Hepatocyte (in vitro differentiated cells): Measurements from ENCODE around the gene SPRED2. TPM values are rescaled to one million over a fixed set of nuclear protein-coding genes. Genes with fewer than 3 reads are reported as not detected.

Experiments
- DNase-seq: peaks from one replicate; pipeline ENCODE4 v3.0.0-alpha.2; 2016; ENCODE audit warnings: low spot score
- H2AFZ ChIP-seq: fragments of 200-600 bp; sonication (generic); 2 replicates; pipeline ENCODE4 v1.6.0; 2016; ENCODE audit warnings: antibody characterized with exemption, mild to moderate bottlenecking
- H3K27ac ChIP-seq: fragments of 200-600 bp; sonication (generic); 2 replicates; pipeline ENCODE4 v1.5.1; 2016; ENCODE audit warnings: mild to moderate bottlenecking
- H3K27me3 ChIP-seq: fragments of 200-600 bp; sonication (generic); 2 replicates; pipeline ENCODE4 v1.6.1; 2016
- H3K36me3 ChIP-seq: fragments of 200-600 bp; sonication (generic); replicated peaks from 2 replicates; pipeline ENCODE4 v1.5.1; 2016; ENCODE audit warnings: low read depth; ENCODE audit not compliant: insufficient read depth
- H3K4me1 ChIP-seq: fragments of 200-600 bp; sonication (generic); 2 replicates; pipeline ENCODE4 v1.5.1; 2016; ENCODE audit warnings: mild to moderate bottlenecking, moderate library complexity; ENCODE audit not compliant: insufficient read depth
- H3K4me2 ChIP-seq: fragments of 200-600 bp; sonication (generic); 2 replicates; pipeline ENCODE4 v1.6.0; 2016
- H3K4me3 ChIP-seq: fragments of 200-600 bp; sonication (generic); 2 replicates; pipeline ENCODE4 v1.5.1; 2016; ENCODE audit warnings: mild to moderate bottlenecking
- H3K79me2 ChIP-seq: fragments of 200-600 bp; sonication (generic); 2 replicates; pipeline ENCODE4 v1.6.0; 2017; ENCODE audit warnings: mild to moderate bottlenecking
- H3K9me2 ChIP-seq: fragments of 200-600 bp; sonication (generic); replicated peaks from 2 replicates; pipeline ENCODE4 v1.6.0; 2017; ENCODE audit warnings: mild to moderate bottlenecking; ENCODE audit not compliant: insufficient read depth
- H3K9me3 ChIP-seq: fragments of 200-600 bp; sonication (generic); 2 replicates; pipeline ENCODE4 v1.5.1; 2016; ENCODE audit warnings: low read depth, mild to moderate bottlenecking
- H4K20me1 ChIP-seq: fragments of 200-600 bp; sonication (generic); 2 replicates; pipeline ENCODE4 v1.6.0; 2016; ENCODE audit warnings: mild to moderate bottlenecking; ENCODE audit not compliant: insufficient read depth, poor library complexity, severe bottlenecking
- CTCF ChIP-seq: fragments of 200-600 bp; sonication (generic); IDR thresholded peaks from 2 replicates; pipeline ENCODE4 v1.5.1; 2016; ENCODE audit warnings: antibody characterized with exemption, mild to moderate bottlenecking; ENCODE audit not compliant: poor library complexity
- EZH2 ChIP-seq: fragments of 200-600 bp; sonication (generic); IDR thresholded peaks from 2 replicates; pipeline ENCODE4 v1.6.1; 2016; ENCODE audit warnings: antibody characterized with exemption, mild to moderate bottlenecking, borderline replicate concordance
- EZH2phosphoT487 ChIP-seq: fragments of 200-600 bp; sonication (generic); IDR thresholded peaks from one replicate; pipeline ENCODE4 v1.6.1; 2018; ENCODE audit warnings: antibody characterized with exemption, mild to moderate bottlenecking, low read depth, moderate library complexity; ENCODE audit not compliant: unreplicated experiment, severe bottlenecking
- WGBS: methylation state at CpG from one replicate; pipeline ENCODE4 v1.1.6; 2016; ENCODE audit warnings: low lambda C conversion rate; ENCODE audit errors: missing lambda C conversion rate; 5-methylcytosine and 5-hydroxymethylcytosine counted together
- polyA plus RNA-seq: library from polyadenylated mRNA; unstranded; fragments of >200 nt; fragmentation: Nextera tagmentation; extraction: Ambion mirVana; gene quantifications from 2 replicates; pipeline ENCODE4 v1.2.1, GENCODE V29; 2016
- total RNA-seq: library from RNA; depleted of rRNA; stranded (reverse); fragments of >200 nt; gene quantifications from 2 replicates; pipeline ENCODE4 v1.2.3, GENCODE V29; 2014

The SPRED2 gene
- total and polyA plus RNA-seq, 2 experiments from 2014 or later = 12.7 to 14.1 TPM

GRCh38 chr2:65404988-65405697, 27.3 kb downstream of the SPRED2 start:
- H3K9me3 ChIP-seq = no peaks in the 10 kb centered on the region
- no peak for DNase-seq
- H3K4me1 ChIP-seq = no peaks in the 10 kb centered on the region
- peaks cover 21% of the 10 kb centered on the region for H4K20me1 ChIP-seq
- H3K4me3 ChIP-seq = no peak overlapping the region
- H3K36me3 ChIP-seq = no peaks in the 10 kb centered on the region
- H3K27ac ChIP-seq = peak overlapping the region; percentile 75
- H3K4me2 ChIP-seq = no peak overlapping the region
- H3K79me2 ChIP-seq = peaks cover 92% of the 10 kb centered on the region
- H3K27me3 ChIP-seq = no peaks in the 10 kb centered on the region
- no peaks in the 10 kb centered on the region for H3K9me2 ChIP-seq
- WGBS = 79% methylated on average over 10 of the region's 10 CpGs
- no peak overlapping the region for H2AFZ ChIP-seq
- no peak for TF ChIP-seq EZH2phosphoT487
- TF ChIP-seq EZH2 = no peak
- no peak for TF ChIP-seq CTCF

- Histone ChIP-seq H3K4me1 (no peaks in the 10 kb centered on the region), H2AFZ (no peak overlapping the region), H3K9me3 (no peaks in the 10 kb centered on the region), H3K36me3 (no peaks in the 10 kb centered on the region), H3K27ac (no peak overlapping the region), H4K20me1 (peaks cover 21% of the 10 kb centered on the region), H3K4me3 (no peak overlapping the region), H3K4me2 (no peak overlapping the region), H3K9me2 (no peaks in the 10 kb centered on the region), H3K27me3 (no peaks in the 10 kb centered on the region), H3K79me2 (peaks cover 92% of the 10 kb centered on the region)
- WGBS = 84% methylated on average over 5 of the region's 5 CpGs
- DNase-seq = no peak
- no peak for TF ChIP-seq CTCF
- no peak for TF ChIP-seq EZH2
- TF ChIP-seq EZH2phosphoT487 = no peak
Observed at GRCh38 chr2:65403529-65403915, 28.9 kb downstream of the SPRED2 start.

GRCh38 chr2:65402780-65403528, 29.4 kb downstream of the SPRED2 start:
- no peak for DNase-seq
- H3K36me3 ChIP-seq = no peaks in the 10 kb centered on the region
- H4K20me1 ChIP-seq = peaks cover 17% of the 10 kb centered on the region
- no peak overlapping the region for H3K4me2 ChIP-seq
- 75% methylated on average over 8 of the region's 8 CpGs for WGBS
- H3K4me1 ChIP-seq = no peaks in the 10 kb centered on the region
- no peak overlapping the region for H3K27ac ChIP-seq
- peaks cover 92% of the 10 kb centered on the region for H3K79me2 ChIP-seq
- no peaks in the 10 kb centered on the region for H3K9me3 ChIP-seq
- H3K4me3 ChIP-seq = no peak overlapping the region
- TF ChIP-seq EZH2phosphoT487 = no peak
- no peak for TF ChIP-seq EZH2
- TF ChIP-seq CTCF = no peak
- no peak overlapping the region for H2AFZ ChIP-seq
- H3K9me2 ChIP-seq = no peaks in the 10 kb centered on the region
- no peaks in the 10 kb centered on the region for H3K27me3 ChIP-seq
